GM12878 (cell line): ENCODE data around the gene TPK1. TPM values are rescaled to one million over a fixed set of nuclear protein-coding genes. Genes with fewer than 3 reads are reported as not detected.
A peak's percentile ranks its signal among the peaks of the same experiment; 100 is the strongest.

Source experiments
- ATAC-seq: fragments of 200-7000 bp; cut with Tn5 transposase; 3 replicates; pipeline ENCODE4 v1.9.1; 2020; ENCODE audit warnings: mild to moderate bottlenecking, moderate library complexity
- BruUV-seq: library from RNA; stranded (reverse); fragments of 400-500 nt; replicated peaks from 2 replicates; lab custom pipeline; 2021; lab: Mats Ljungman, UMichigan
- CTCF ChIA-PET: fragments of 300-600 bp; sonication (Branson Sonifier 250); formaldehyde crosslinking; extraction: SDS; loops from one replicate; lab custom pipeline; 2021; ENCODE audit warnings: inconsistent platforms; lab: Yijun Ruan, JAX
- POLR2A ChIA-PET: fragments of 350-600 bp; formaldehyde crosslinking; extraction: SDS; loops from one replicate; lab custom pipeline; 2021; ENCODE audit warnings: inconsistent platforms; lab: Charles Lee
- RAD21 ChIA-PET: fragments of 300-600 bp; sonication (Branson Sonifier 250); formaldehyde crosslinking; loops from one replicate; lab custom pipeline; 2023; ENCODE audit warnings: antibody characterized with exemption; ENCODE audit not compliant: unreplicated experiment; lab: Charles Lee
- SMC1A ChIA-PET: fragments of 300-600 bp; sonication (Branson Sonifier 250); formaldehyde crosslinking; loops from one replicate; lab custom pipeline; 2023; ENCODE audit not compliant: unreplicated experiment, uncharacterized antibody; lab: Charles Lee
- DNase-seq: peaks from one replicate; pipeline ENCODE4 v3.0.0-alpha.2; 2011; ENCODE audit warnings: low read depth, low spot score
- FAIRE-seq: peaks from 3 replicates; lab custom pipeline; 2011; peaks lifted over from hg19 to GRCh38; lab: Jason Lieb, UNC
- H2AFZ ChIP-seq: 2 replicates; pipeline ENCODE4 v1.6.0; 2011; ENCODE audit warnings: low read depth, low read length, control low read depth; ENCODE audit not compliant: control insufficient read depth
- H3K27ac ChIP-seq: 2 replicates; pipeline ENCODE4 v1.5.1; 2011; ENCODE audit warnings: control low read depth; ENCODE audit not compliant: control insufficient read depth, insufficient read depth
- H3K27me3 ChIP-seq, 2 experiments: replicated peaks in 1 of 2; 2 replicates each; pipeline versions ENCODE4 v1.6.0 to v1.6.1; 2011; ENCODE audit warnings: low read length in 1 of 2; ENCODE audit not compliant: control insufficient read depth in 2 of 2, insufficient read depth in 2 of 2
- H3K36me3 ChIP-seq, 2 experiments: 2 replicates each; pipeline ENCODE4 v1.5.1; 2011; ENCODE audit warnings: low read length in 1 of 2; ENCODE audit not compliant: control insufficient read depth in 2 of 2, insufficient read depth in 2 of 2
- H3K4me1 ChIP-seq: 2 replicates; pipeline ENCODE4 v1.6.1; 2011; ENCODE audit warnings: mild to moderate bottlenecking, low read length, moderate library complexity, mixed read lengths; ENCODE audit not compliant: control insufficient read depth, insufficient read depth
- H3K4me2 ChIP-seq: 2 replicates; pipeline ENCODE4 v1.6.0; 2011; ENCODE audit warnings: control low read depth; ENCODE audit not compliant: control insufficient read depth, insufficient read depth
- H3K4me3 ChIP-seq: fragments of 200-600 bp; sonication (generic); 2 replicates; pipeline ENCODE4 v1.5.1; 2016
- H3K79me2 ChIP-seq: 2 replicates; pipeline ENCODE4 v1.6.0; 2011; ENCODE audit warnings: low read length; ENCODE audit not compliant: control insufficient read depth, insufficient read depth
- H3K9ac ChIP-seq: 2 replicates; pipeline ENCODE4 v1.8.0; 2011; ENCODE audit warnings: low read length, control low read depth, mixed read lengths; ENCODE audit not compliant: control insufficient read depth, insufficient read depth
- H3K9me3 ChIP-seq: replicated peaks from 3 replicates; pipeline ENCODE4 v1.5.1; 2011; ENCODE audit warnings: mild to moderate bottlenecking, low read length; ENCODE audit not compliant: control insufficient read depth, insufficient read depth
- H4K20me1 ChIP-seq: 2 replicates; pipeline ENCODE4 v1.6.0; 2011; ENCODE audit not compliant: control insufficient read depth, insufficient read depth
- BCL3 ChIP-seq: IDR thresholded peaks from 2 replicates; pipeline ENCODE4 v1.6.1; 2011; ENCODE audit warnings: borderline replicate concordance, low read depth, mild to moderate bottlenecking, moderate library complexity, low read length; ENCODE audit not compliant: insufficient read depth, poor library complexity, severe bottlenecking
- BMI1 ChIP-seq: fragments of 450-650 bp; IDR thresholded peaks from 2 replicates; pipeline ENCODE4 v1.6.1; 2016; ENCODE audit warnings: mild to moderate bottlenecking, moderate library complexity, borderline replicate concordance
- CBX5 ChIP-seq: sonication (generic); IDR thresholded peaks from 2 replicates; pipeline ENCODE4 v1.6.1; 2016; ENCODE audit warnings: low read depth, moderate library complexity, mild to moderate bottlenecking, inconsistent platforms
- EED ChIP-seq: sonication (generic); IDR thresholded peaks from 2 replicates; pipeline ENCODE4 v1.6.1; 2016; ENCODE audit warnings: antibody characterized with exemption, low read depth
- GABPA ChIP-seq: IDR thresholded peaks from 2 replicates; pipeline ENCODE4 v1.6.1; 2014; ENCODE audit warnings: antibody characterized with exemption, low read depth, mild to moderate bottlenecking, inconsistent platforms
- LARP7 ChIP-seq: fragments of 450-650 bp; IDR thresholded peaks from 2 replicates; pipeline ENCODE4 v1.6.1; 2017; ENCODE audit warnings: mild to moderate bottlenecking
- MTA2 ChIP-seq: fragments of 450-650 bp; IDR thresholded peaks from 2 replicates; pipeline ENCODE4 v1.6.1; 2016; ENCODE audit warnings: low read depth, mild to moderate bottlenecking, moderate library complexity
- MTA3 ChIP-seq: IDR thresholded peaks from 2 replicates; pipeline ENCODE4 v1.6.1; 2012; ENCODE audit warnings: low read length, inconsistent platforms, borderline replicate concordance
- NFYB ChIP-seq: IDR thresholded peaks from 2 replicates; pipeline ENCODE4 v1.6.1; 2011; ENCODE audit warnings: low read depth, mild to moderate bottlenecking, low read length, improper control_type of control experiment, moderate library complexity; ENCODE audit not compliant: insufficient read depth
- NKRF ChIP-seq: fragments of 450-650 bp; conservative IDR thresholded peaks from 2 replicates; pipeline ENCODE4 v1.6.1; 2017; ENCODE audit warnings: mild to moderate bottlenecking, moderate library complexity
- RAD21 ChIP-seq: IDR thresholded peaks from 2 replicates; pipeline ENCODE4 v1.6.1; 2011; ENCODE audit warnings: mild to moderate bottlenecking, low read depth, low read length, moderate library complexity; ENCODE audit not compliant: insufficient read depth
- RBBP5 ChIP-seq: fragments of 200-600 bp; sonication (generic); conservative IDR thresholded peaks from 2 replicates; pipeline ENCODE4 v1.6.1; 2016
- SPI1 ChIP-seq: IDR thresholded peaks from 2 replicates; pipeline ENCODE4 v1.6.1; 2011; ENCODE audit warnings: low read depth, mild to moderate bottlenecking, low read length, moderate library complexity, borderline replicate concordance; ENCODE audit not compliant: insufficient read depth
- ZBTB11 ChIP-seq: fragments of 450-650 bp; formaldehyde crosslinking; IDR thresholded peaks from 2 replicates; pipeline ENCODE4 v1.5.0; 2022; ENCODE audit warnings: mild to moderate bottlenecking, missing genetic modification characterization
- WGBS: methylation state at CpG from one replicate; pipeline ENCODE4 v1.1.6; 2016; ENCODE audit warnings: low lambda C conversion rate; ENCODE audit not compliant: insufficient replicate concordance, insufficient coverage; ENCODE audit errors: missing lambda C conversion rate; 5-methylcytosine and 5-hydroxymethylcytosine counted together
- in situ Hi-C: fragments of 300-500 bp; cut with MboI; formaldehyde crosslinking; loops from 9 replicates; pipeline ENCODE4 v1.14.3; 2018; ENCODE audit warnings: mixed read lengths
- intact Hi-C: fragments of 100-400 bp; cut with micrococcal nuclease; formaldehyde crosslinking; loops from one replicate; pipeline ENCODE4 v1.14.2; 2022; ENCODE audit not compliant: unreplicated experiment
- polyA plus RNA-seq, 11 experiments: library from polyadenylated mRNA; depleted of rRNA in 4 of 11; unstranded in 6 of 11; stranded (reverse) in 5 of 11; fragments of >200 nt; fragmentation: Nextera tagmentation in 4 of 11; fragmentation: Illumina TruSeq in 1 of 11; extraction: Ambion mirVana in 4 of 11; extraction: Trizol in 1 of 11; gene quantifications; 1 replicate in 1 of 11; 2 replicates in 10 of 11; pipeline versions ENCODE4 v1.2.1 to v1.2.3, GENCODE V29; 2011 to 2016; ENCODE audit warnings: inconsistent platforms in 2 of 11, missing spikeins in 2 of 11, low read depth in 1 of 11
- total RNA-seq, 4 experiments: library from RNA; depleted of rRNA in 3 of 4; stranded (reverse); fragments of >200 nt in 3 of 4; fragmentation: Illumina TruSeq in 1 of 4; extraction: Trizol in 1 of 4; gene quantifications; 2 replicates each; pipeline versions ENCODE4 v1.2.1 to v1.2.3, GENCODE V29; 2013 to 2021

Gene TPK1
- total and polyA plus RNA-seq, 10 of the 15 experiments (the other 5 are each of a cell fraction or from before 2014, with no cell fraction given), result 7.1 to 19.0 (median 9.3) TPM

- TF ChIP-seq ZBTB11 (no peak), BMI1 (no peak), RBBP5 (no peak), MTA2 (no peak), EED (no peak)
- TF ChIP-seq, all 136 proteins: peak for 0
These were observed 380.8 kb downstream of the TPK1 start (continued) for GRCh38 chr7:144455040-144455404.

GRCh38 chr7:144454256-144455039 lies 381.4 kb downstream of the TPK1 start:
- FAIRE-seq (no peak), DNase-seq (no peak), ATAC-seq (no peak)
- in situ Hi-C loops (no loop called here), intact Hi-C loops (no loop called here)
- Histone ChIP-seq H3K4me1 (no peaks in the 10 kb centered on the region), H3K79me2 (no peaks in the 10 kb centered on the region), H3K27me3 (no peaks in the 10 kb centered on the region), H3K9me3 (no peaks in the 10 kb centered on the region; the same call in 1 of the 3 replicates), H4K20me1 (no peaks in the 10 kb centered on the region), H3K36me3 (no peaks in the 10 kb centered on the region), H3K9ac (no peak overlapping the region), H2AFZ (no peak overlapping the region), H3K4me2 (no peak overlapping the region), H3K4me3 (no peak overlapping the region), H3K27ac (no peak overlapping the region)
- no TSS peak for BruUV-seq
- ChIA-PET CTCF (interaction anchor here (0.6 to 1.7 kb wide), 4 partner anchors 7 to 358 kb away, joined by 3 to 5 read pairs (median 4); no protein-coding TSS in a partner anchor), POLR2A (no interaction called here), RAD21 (no interaction called here), SMC1A (interaction anchor here (0.7 to 1.0 kb wide), 2 partner anchors 284 kb away, joined by 3 read pairs; no protein-coding TSS in a partner anchor)
- 68% methylated on average over 3 of the region's 3 CpGs for WGBS
- no peak for TF ChIP-seq GABPA
- TF ChIP-seq RAD21, result peak; percentile 31; the same call in 1 of the 2 replicates
- no peak for TF ChIP-seq LARP7
- TF ChIP-seq NKRF, result no peak
- TF ChIP-seq MTA3, result no peak
- no peak for TF ChIP-seq BCL3
- TF ChIP-seq NFYB, result no peak
- 0 out of 2 replicates have a peak, but pooled peaks have one; percentile 61 for TF ChIP-seq CBX5
- no peak for TF ChIP-seq SPI1
